ENCODE measurements around the gene VCAN. TPM values are rescaled to one million over a fixed set of nuclear protein-coding genes. Genes with fewer than 3 reads are reported as not detected.
A peak's percentile ranks its signal among the peaks of the same experiment; 100 is the strongest.

Gene VCAN
- polyA plus RNA-seq, 2 of the 4 experiments (the other 2 are of a cell fraction): 26.0 to 42.0 TPM

GRCh38 chr5:83464261-83464660 is 7.3 kb upstream of the VCAN start:
- TF ChIP-seq REST (IDR thresholded peaks at IDR 0.05) (no peak), KDM5A (IDR thresholded peaks at IDR 0.05) (no peak), FOSB (CRISPR knock-in tag; IDR thresholded peaks at IDR 0.05) (no peak), KDM1A (IDR thresholded peaks at IDR 0.05; ENCODE audit: low read depth) (no peak), ZSCAN20 (CRISPR knock-in tag; IDR thresholded peaks at IDR 0.05) (no peak), RAD21 (conservative IDR thresholded peaks at IDR 0.05 in 1 of 2, IDR thresholded peaks at IDR 0.05 in 1 of 2) (no peak), GATA3 (IDR thresholded peaks at IDR 0.05; ENCODE audit: borderline replicate concordance) (no peak), BHLHE40 (IDR thresholded peaks at IDR 0.05; ENCODE audit: low read depth, low read length) (no peak)
- CTCF ChIA-PET: no interaction called here
- POLR2A ChIA-PET: no interaction called here
- Histone ChIP-seq H3K4me3 (no peak overlapping the region), H3K27ac (no peak overlapping the region), H3K4me1 (no peaks in the 10 kb centered on the region), H3K4me2 (no peak overlapping the region), H3K9me3 (no peaks in the 10 kb centered on the region)
- ATAC-seq (no peak), DNase-seq (ENCODE audit: low read depth in 1 of 2, low spot score in 1 of 2) (no peak), FAIRE-seq (no peak)
- 26% methylated on average over 3 of the region's 3 CpGs for WGBS (ENCODE audit: missing lambda C conversion rate)

- 40% methylated on average over 9 of the region's 9 CpGs for WGBS (ENCODE audit: missing lambda C conversion rate)
- POLR2A ChIA-PET: no interaction called here
- CTCF ChIA-PET: interaction anchor here (1.2 to 1.3 kb wide), 2 partner anchors 1103 to 1115 kb away, joined by 3 to 4 read pairs; no protein-coding TSS in a partner anchor
- Histone ChIP-seq H3K9me3 (no peaks in the 10 kb centered on the region), H3K4me3 (no peak overlapping the region), H3K4me2 (no peak overlapping the region), H3K27ac (no peak overlapping the region), H3K4me1 (no peaks in the 10 kb centered on the region)
- no peak for DNase-seq (ENCODE audit: low read depth in 1 of 2, low spot score in 1 of 2)
- TF ChIP-seq SREBF2 (IDR thresholded peaks at IDR 0.05) (no peak), MYC (IDR thresholded peaks at IDR 0.05; ENCODE audit: borderline replicate concordance, low read length) (no peak), RAD21 (conservative IDR thresholded peaks at IDR 0.05 in 1 of 2, IDR thresholded peaks at IDR 0.05 in 1 of 2) (0 out of 5 replicates have a peak, but pooled peaks of 1 of the 2 experiments have one; percentile 12), KDM5A (IDR thresholded peaks at IDR 0.05) (no peak), CEBPB (IDR thresholded peaks at IDR 0.05) (no peak)
- no peak for ATAC-seq
- no peak for FAIRE-seq
Observed at GRCh38 chr5:83467371-83468035, 4.0 kb upstream of the VCAN start.

- POLR2A ChIA-PET: no interaction called here
- H3K9me3 ChIP-seq: no peaks in the 10 kb centered on the region
- ATAC-seq (no peak), DNase-seq (ENCODE audit: low read depth in 1 of 2, low spot score in 1 of 2) (no peak), FAIRE-seq (no peak)
- no peak overlapping the region for H3K4me2 ChIP-seq
- TF ChIP-seq EP300 (IDR thresholded peaks at IDR 0.05): no peak
- no peak for TF ChIP-seq BCL3 (IDR thresholded peaks at IDR 0.05)
- no peak for TF ChIP-seq HOXB5 (CRISPR knock-in tag; IDR thresholded peaks at IDR 0.05)
- TF ChIP-seq SMC3 (IDR thresholded peaks at IDR 0.05): no peak
- TF ChIP-seq EHMT2 (IDR thresholded peaks at IDR 0.05; ENCODE audit: low read depth): no peak
- TF ChIP-seq FOSL2 (IDR thresholded peaks at IDR 0.05): no peak
- TF ChIP-seq FOSL2 (CRISPR knock-in tag; IDR thresholded peaks at IDR 0.05): no peak
- TF ChIP-seq RAD21 (conservative IDR thresholded peaks at IDR 0.05 in 1 of 2, IDR thresholded peaks at IDR 0.05 in 1 of 2): no peak
- no peak for TF ChIP-seq RNF2 (IDR thresholded peaks at IDR 0.05; ENCODE audit: borderline replicate concordance, low read depth)
- no peak for TF ChIP-seq KDM5A (IDR thresholded peaks at IDR 0.05)
- no peak for TF ChIP-seq POLR2AphosphoS2 (conservative IDR thresholded peaks at IDR 0.05; ENCODE audit: low read length)
- TF ChIP-seq ZNF302 (CRISPR knock-in tag; IDR thresholded peaks at IDR 0.05): no peak
- TF ChIP-seq HOXB13 (CRISPR knock-in tag; IDR thresholded peaks at IDR 0.05; ENCODE audit: low read depth): no peak
- no peaks in the 10 kb centered on the region for H3K4me1 ChIP-seq
- H3K27ac ChIP-seq: no peak overlapping the region
- H3K4me3 ChIP-seq: no peak overlapping the region
- CTCF ChIA-PET: interaction anchor here (1.3 kb wide), 1 partner anchor 1117 kb away, joined by 4 read pairs; no protein-coding TSS in a partner anchor
Observed at GRCh38 chr5:83469075-83469474, 2.5 kb upstream of the VCAN start.
